ENCODE measurements around the gene TMEM245. TPM values are rescaled to one million over a fixed set of nuclear protein-coding genes. Genes with fewer than 3 reads are reported as not detected.
A peak's percentile ranks its signal among the peaks of the same experiment; 100 is the strongest.

Gene TMEM245
- total RNA-seq, 2 donors from 2014 or later, result 76.5 to 95.4 TPM

DNA sequence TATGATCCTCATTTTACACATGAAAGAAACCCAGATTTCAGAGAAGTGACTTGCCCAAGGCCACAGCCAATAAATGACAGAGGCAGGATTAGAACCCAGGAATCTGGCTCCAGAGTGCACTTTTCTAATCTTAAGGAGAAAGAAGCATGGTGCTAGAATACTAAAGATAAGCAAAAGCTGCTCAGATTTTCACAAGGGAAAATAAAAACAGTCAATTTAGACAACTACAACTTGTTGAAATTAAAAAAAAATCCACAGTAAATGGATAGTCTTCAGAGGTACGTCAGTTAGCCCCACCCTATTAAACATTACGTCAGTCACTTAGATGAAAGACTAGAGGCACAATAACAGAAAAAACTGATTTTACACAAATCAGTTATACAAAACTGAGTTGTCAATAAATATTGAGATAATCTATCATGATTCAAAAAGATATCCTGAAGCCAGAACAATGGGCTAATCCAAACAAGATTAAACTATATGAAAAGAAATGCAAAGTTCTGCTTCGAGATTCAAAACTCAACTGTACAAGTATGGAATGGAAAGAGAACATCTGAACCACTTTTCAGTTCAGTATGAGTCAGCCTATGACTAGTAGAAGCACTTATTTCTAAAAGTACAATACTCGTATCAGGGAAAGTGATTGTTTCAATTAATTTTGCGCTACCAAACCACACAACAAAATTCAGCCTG is 9.3 kb downstream of the TMEM245 start:
- Histone ChIP-seq H3K4me1 (ENCODE audit: control insufficient read depth in 1 of 2, low read depth in 2 of 2) (peaks cover 67 to 96% of the 10 kb centered on the region in 2 donors), H3K4me3 (peak overlapping the region; percentile 39), H3K27me3 (replicated peaks; ENCODE audit: insufficient read depth) (no peaks in the 10 kb centered on the region), H3K36me3 (no peaks in the 10 kb centered on the region), H3K9me3 (no peaks in the 10 kb centered on the region), H3K27ac (peak overlapping the region; percentile 62 to 80)
- TF ChIP-seq, protein P1, sequence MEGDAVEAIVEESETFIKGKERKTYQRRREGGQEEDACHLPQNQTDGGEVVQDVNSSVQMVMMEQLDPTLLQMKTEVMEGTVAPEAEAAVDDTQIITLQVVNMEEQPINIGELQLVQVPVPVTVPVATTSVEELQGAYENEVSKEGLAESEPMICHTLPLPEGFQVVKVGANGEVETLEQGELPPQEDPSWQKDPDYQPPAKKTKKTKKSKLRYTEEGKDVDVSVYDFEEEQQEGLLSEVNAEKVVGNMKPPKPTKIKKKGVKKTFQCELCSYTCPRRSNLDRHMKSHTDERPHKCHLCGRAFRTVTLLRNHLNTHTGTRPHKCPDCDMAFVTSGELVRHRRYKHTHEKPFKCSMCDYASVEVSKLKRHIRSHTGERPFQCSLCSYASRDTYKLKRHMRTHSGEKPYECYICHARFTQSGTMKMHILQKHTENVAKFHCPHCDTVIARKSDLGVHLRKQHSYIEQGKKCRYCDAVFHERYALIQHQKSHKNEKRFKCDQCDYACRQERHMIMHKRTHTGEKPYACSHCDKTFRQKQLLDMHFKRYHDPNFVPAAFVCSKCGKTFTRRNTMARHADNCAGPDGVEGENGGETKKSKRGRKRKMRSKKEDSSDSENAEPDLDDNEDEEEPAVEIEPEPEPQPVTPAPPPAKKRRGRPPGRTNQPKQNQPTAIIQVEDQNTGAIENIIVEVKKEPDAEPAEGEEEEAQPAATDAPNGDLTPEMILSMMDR (IDR thresholded peaks at IDR 0.05), result no peak
- DNase-seq (ENCODE audit: low spot score) (no peak), ATAC-seq (ENCODE audit: insufficient number of reproducible peaks, low FRiP score, low read depth) (peak; percentile 54)

DNA sequence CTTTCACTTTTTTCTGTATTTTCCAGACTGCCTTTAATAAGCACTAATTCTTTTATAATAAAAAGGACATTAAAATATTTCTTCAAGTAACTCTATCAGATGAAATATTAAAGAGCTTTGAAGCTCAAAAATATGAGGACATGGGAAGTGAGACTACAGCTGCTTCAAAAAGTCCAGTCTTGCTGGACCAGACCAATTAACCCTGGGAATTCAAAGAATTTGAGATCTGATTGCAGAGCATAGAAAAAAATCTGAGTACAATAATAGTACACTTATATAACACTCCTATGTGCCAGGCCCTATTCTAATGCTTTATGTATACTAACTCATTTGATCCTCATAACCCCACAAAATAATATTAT is 9.8 kb downstream of the TMEM245 start:
- Histone ChIP-seq H3K4me3 (peak overlapping the region; percentile 39), H3K9me3 (no peaks in the 10 kb centered on the region), H3K36me3 (no peaks in the 10 kb centered on the region), H3K4me1 (ENCODE audit: control insufficient read depth in 1 of 2, low read depth in 2 of 2) (peaks cover 63 to 92% of the 10 kb centered on the region in 2 donors), H3K27me3 (replicated peaks; ENCODE audit: insufficient read depth) (no peaks in the 10 kb centered on the region), H3K27ac (peak overlapping the region; percentile 62 to 80)
- DNase-seq (ENCODE audit: low spot score), result no peak
- TF ChIP-seq, protein P1 (IDR thresholded peaks at IDR 0.05), result no peak
- no peak for ATAC-seq (ENCODE audit: insufficient number of reproducible peaks, low FRiP score, low read depth)

DNA sequence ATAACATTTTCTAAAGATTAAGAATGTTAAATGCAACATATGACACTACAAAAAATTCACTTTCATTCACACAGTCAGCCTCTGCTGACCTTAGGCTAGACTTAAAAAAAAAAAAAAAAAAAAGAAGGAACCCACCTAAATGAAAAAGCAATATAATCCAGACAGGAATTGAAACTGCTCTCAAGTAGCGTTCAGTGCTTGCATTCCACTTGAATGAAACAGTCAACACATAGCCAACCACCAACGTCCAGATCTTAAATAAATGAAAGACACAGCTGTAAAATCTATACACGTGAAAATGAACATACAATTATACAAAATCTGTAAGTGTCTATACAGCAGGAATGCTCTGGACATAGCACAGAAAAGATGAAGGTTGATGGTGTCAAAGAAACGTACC is 11.4 kb downstream of the TMEM245 start:
- H3K9me3 ChIP-seq, result no peaks in the 10 kb centered on the region
- TF ChIP-seq, protein P1 (IDR thresholded peaks at IDR 0.05), result no peak
- peak overlapping the region; percentile 6 to 80 for H3K27ac ChIP-seq
- peaks cover 48 to 76% of the 10 kb centered on the region in 2 donors for H3K4me1 ChIP-seq (ENCODE audit: control insufficient read depth in 1 of 2, low read depth in 2 of 2)
- H3K4me3 ChIP-seq, result no peak overlapping the region
- DNase-seq (ENCODE audit: low spot score) (no peak), ATAC-seq (ENCODE audit: insufficient number of reproducible peaks, low FRiP score, low read depth) (peak; percentile 7)
- no peaks in the 10 kb centered on the region for H3K27me3 ChIP-seq (replicated peaks; ENCODE audit: insufficient read depth)
- no peaks in the 10 kb centered on the region for H3K36me3 ChIP-seq

DNA sequence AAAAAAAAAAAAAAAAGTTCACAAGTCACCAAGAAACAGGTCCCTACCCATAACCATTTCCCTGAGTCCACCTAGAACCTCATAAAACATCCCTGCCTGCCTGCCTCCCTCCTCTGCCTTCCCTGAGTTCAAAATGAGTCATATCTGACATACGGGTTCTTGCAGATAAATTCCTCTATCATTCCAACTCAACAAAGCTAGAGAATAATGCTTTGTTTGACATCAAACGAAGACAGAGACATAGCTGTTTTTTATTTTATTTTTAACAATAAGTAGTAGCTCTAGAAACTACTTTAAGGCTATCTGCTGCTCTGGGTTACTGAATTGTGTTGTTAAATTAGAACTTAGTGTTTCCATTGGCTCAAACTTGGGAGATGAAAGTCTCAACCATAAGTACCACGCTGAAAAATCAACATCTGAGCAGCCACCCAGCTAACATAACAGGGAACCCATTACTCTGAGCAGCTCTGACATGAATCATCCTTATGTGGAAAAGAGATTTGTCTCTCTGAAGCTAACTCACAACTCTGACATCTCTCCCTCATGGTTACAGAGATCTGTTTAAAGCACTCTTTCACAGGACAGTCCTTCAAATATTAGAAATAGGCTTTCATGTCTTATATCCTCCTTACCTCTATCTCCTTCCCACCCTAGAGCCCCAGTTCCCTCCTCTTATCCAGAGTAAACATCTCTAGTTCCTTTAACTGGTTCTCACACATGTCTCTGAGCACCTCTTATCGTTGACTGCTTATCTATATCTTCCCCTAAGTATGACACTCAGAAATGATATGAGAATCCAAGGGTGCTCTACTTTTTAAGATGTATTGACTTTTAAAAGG is 12.1 kb downstream of the TMEM245 start:
- H3K36me3 ChIP-seq, result no peaks in the 10 kb centered on the region
- H3K27me3 ChIP-seq (replicated peaks; ENCODE audit: insufficient read depth), result no peaks in the 10 kb centered on the region
- peak overlapping the region; percentile 6 to 80 for H3K27ac ChIP-seq
- no peaks in the 10 kb centered on the region for H3K9me3 ChIP-seq
- H3K4me3 ChIP-seq, result peak overlapping the region; percentile 0
- no peak for DNase-seq (ENCODE audit: low spot score)
- TF ChIP-seq, protein P1 (IDR thresholded peaks at IDR 0.05), result no peak
- peaks cover 42 to 73% of the 10 kb centered on the region in 2 donors for H3K4me1 ChIP-seq (ENCODE audit: control insufficient read depth in 1 of 2, low read depth in 2 of 2)
- no peak for ATAC-seq (ENCODE audit: insufficient number of reproducible peaks, low FRiP score, low read depth)

DNA sequence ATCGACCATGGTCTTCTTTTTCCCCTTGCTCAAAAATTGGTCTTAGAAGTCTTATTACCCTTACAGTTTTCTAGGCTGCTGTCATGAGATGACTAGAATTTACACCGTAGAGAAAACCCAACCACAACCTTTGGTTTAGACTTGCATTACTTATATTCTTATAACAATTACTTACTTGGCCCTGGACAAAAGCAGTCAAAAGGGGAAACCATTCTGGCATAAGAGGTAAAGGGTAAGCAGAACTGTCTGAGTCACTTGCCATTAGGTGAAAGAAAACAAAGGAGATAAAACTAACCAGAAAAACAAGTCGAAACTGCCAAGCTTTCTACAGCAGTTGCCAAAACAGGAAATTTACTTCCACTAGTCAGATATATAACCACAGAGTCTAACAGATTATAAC is 17.9 kb downstream of the TMEM245 start:
- Histone ChIP-seq H3K27ac (peak overlapping the region; percentile 35 to 36), H3K36me3 (no peaks in the 10 kb centered on the region), H3K4me1 (ENCODE audit: control insufficient read depth in 1 of 2, low read depth in 2 of 2) (peaks cover 41 to 69% of the 10 kb centered on the region in 2 donors), H3K9me3 (no peaks in the 10 kb centered on the region), H3K4me3 (peak overlapping the region; percentile 4), H3K27me3 (replicated peaks; ENCODE audit: insufficient read depth) (no peaks in the 10 kb centered on the region)
- TF ChIP-seq, protein P1 (IDR thresholded peaks at IDR 0.05), result no peak
- DNase-seq (ENCODE audit: low spot score) (no peak), ATAC-seq (ENCODE audit: insufficient number of reproducible peaks, low FRiP score, low read depth) (no peak)

Data from thoracic aorta (tissue), 2 donors.